DMS 273 (cell line): Measurements from ENCODE around the gene HPCAL1.
A peak's percentile ranks its signal among the peaks of the same experiment; 100 is the strongest.
"Not testable (repeated sequence)": the region's sequence is repeated elsewhere in the genome, so short reads cannot be mapped to it uniquely, and the experiment has no call there.

Experiments
- DNase-seq: peaks from one replicate; lab custom pipeline; 2025; ENCODE audit not compliant: unreplicated experiment; lab: John Stamatoyannopoulos, UW

The HPCAL1 gene

DNA sequence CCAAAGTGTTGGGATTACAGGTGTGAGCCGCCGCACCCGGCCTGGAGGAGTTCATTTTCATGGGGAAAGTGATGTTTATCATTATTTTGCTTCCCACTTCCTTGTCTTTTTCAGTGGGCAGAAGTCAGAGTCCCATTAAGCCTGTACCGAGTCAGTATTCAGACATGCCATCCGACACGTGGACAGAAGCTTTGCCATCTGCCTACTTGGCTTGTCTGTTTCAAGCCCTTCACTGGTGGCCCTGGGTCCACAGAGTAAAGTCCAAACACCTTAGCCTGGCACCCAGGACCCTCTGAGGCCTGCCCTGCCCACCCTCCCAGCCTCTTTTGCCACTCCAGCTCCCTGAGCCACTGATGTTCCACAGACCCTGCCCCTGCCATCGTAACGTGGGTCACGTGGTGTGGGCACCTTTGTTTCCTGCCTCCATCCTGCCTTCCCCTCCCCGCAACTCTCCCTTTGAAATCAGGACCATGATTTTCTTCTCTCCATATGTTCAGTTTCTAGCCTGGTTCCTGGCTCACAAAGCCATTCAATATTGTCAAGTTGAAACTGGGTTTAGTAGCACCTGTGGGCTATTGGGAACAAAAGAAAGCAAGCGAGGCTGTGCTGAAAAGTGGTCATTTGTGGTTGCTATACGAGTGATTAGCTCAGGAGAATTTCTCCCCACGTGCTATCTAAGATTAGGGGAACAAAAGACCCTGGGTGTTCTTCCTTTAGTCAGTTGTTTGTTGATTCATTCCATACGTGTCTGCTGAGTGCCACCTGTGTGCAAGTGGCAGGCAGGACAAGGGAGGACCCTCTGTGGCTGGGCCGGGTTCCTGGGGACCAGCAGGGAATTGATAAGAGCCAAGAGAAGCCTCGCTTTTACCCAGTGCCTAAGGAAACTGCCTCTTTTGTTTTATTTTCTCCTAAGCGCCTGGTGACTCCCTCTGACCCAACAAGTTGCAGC is 150.5 kb downstream of the HPCAL1 start:
- DNase-seq: peak; percentile 71

GRCh38 chr2:10453905-10454298 is 151.2 kb downstream of the HPCAL1 start:
- DNase-seq: no peak

GRCh38 chr2:10454505-10454904 is 151.8 kb downstream of the HPCAL1 start:
- peak; percentile 28 for DNase-seq

GRCh38 chr2:10457195-10457594 is 154.5 kb downstream of the HPCAL1 start:
- DNase-seq: not testable (repeated sequence)

DNA sequence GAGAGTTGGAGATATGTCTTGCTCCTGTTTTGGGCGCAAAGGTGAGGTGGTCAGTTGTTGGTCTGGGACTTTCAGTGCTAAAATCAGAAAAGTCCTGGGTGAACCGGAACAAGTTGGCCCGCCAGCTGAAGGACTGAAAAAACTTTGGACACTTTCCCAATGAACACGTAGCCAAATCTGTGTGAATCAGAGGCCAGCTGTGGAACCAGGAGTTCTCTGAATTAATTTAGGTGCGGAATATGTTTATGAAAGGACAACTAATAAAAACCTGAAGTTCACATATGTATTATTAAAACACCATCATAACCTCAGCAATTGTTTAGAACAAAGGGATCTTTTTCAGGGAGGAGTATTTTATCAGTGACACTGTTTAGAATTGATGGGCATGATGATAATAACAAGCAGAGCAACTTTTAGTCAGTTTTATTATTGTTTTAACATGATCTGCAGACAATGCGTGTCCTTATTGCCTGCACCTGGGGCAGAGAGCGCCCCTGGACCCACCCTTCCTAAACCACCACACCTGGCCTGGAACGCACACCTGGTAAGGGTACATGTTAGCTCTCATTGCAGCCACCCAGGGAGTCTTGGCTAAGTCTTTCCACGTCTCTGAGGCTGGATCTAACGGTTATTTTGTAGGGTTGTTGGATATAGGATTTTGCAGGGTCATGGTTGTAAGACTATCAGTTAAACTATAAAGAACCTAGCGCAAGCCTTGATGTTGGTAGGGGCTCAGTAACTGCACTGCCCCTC is 155.3 kb downstream of the HPCAL1 start:
- peak; percentile 77 for DNase-seq

- DNase-seq: no peak
Observed at GRCh38 chr2:10460366-10460796, 157.7 kb downstream of the HPCAL1 start.

DNA sequence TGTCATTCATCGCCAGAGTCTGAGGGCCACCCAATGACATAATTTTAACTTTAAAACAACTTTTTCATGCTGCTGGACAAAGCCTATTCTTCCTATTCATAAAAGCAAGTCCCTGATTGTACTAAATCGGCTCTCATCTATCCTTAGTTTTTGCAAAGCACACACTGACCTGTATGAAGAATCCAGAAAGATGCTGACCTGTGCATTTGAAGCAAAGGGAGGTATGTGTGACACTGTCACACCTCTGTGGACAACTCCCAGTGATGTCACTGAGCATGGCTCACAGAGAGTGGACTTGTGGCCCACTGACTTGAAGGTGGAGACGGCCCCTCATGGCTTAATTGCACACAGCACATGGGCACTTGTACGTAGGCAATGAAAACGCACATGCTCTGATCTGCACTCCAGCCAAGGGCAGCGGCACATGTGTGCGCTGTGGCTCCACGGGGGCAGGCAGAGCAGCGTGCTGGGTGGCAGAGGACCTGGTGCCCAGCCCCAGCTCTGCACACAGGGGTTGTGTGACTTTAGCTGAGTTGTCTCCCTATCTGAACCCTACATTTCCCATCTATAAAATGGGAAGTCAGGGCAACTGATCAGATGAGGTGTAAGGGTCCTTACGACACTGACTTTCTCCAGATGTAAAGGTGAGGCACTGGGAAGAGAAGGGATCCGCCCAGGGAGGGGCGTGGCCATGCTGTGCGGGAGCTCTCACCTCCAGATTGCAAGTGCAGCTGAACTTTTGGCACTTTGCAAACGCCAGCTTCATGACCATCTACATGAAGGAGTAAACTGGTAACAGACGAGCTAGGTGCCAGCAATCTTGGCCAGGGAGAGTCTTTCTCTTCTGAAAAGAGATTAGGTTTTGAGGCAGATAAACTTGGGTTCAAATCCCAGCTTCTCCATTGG is 159.7 kb downstream of the HPCAL1 start:
- DNase-seq: no peak

DNA sequence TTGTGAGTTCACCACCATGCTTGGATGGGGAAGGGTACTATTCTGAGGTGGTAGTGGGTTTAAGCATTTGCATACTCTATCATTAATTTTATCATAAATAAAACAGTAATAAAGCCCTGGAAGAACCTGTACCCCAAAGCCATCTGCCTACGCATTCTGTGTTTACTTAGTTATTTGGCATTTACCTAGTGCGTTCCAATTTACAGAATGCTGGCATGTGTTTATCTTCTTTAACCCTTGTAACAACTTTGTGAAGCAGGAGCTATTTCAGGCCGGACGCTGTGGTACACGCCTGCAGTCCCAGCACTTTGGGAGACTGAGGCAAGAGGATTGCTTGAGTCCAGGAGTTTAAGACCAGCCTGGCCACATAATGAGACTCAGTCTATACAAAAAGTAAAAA is 163.2 kb downstream of the HPCAL1 start:
- no peak for DNase-seq

- DNase-seq: no peak
Observed at GRCh38 chr2:10466801-10467200, 164.1 kb downstream of the HPCAL1 start.

- DNase-seq: no peak
Observed at GRCh38 chr2:10467401-10467800, 164.7 kb downstream of the HPCAL1 start.

GRCh38 chr2:10469301-10469700 is 166.6 kb downstream of the HPCAL1 start:
- DNase-seq: no peak

- DNase-seq: peak; percentile 54
Observed at GRCh38 chr2:10469955-10470608, 167.4 kb downstream of the HPCAL1 start.

DNA sequence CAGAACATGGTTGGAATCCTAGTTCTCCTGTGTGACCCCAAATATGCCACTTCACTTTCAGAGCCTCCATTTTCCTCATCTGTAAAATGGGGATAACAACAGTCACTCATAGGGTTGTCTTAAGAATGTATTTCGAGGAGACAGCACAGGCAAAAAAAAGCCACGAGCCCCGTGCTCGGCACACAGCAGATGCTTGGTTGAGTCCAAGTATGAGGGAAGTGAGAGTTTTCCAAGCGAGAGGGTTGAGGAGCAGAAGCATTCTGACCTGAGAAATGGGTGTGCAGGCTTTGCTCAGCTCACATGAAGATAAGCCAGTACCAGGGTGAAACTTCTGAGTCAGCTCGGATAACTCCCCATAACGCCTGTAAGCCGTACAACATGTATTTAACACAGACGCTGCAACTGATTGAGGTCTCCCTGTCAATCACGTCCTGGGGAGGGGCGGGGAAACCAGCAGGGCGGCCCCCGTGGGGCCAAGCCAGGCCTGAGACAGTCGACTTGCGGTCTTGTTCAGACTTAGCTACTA is 168.4 kb downstream of the HPCAL1 start:
- DNase-seq: no peak

GRCh38 chr2:10471955-10472354 is 169.3 kb downstream of the HPCAL1 start:
- peak; percentile 31 for DNase-seq

DNA sequence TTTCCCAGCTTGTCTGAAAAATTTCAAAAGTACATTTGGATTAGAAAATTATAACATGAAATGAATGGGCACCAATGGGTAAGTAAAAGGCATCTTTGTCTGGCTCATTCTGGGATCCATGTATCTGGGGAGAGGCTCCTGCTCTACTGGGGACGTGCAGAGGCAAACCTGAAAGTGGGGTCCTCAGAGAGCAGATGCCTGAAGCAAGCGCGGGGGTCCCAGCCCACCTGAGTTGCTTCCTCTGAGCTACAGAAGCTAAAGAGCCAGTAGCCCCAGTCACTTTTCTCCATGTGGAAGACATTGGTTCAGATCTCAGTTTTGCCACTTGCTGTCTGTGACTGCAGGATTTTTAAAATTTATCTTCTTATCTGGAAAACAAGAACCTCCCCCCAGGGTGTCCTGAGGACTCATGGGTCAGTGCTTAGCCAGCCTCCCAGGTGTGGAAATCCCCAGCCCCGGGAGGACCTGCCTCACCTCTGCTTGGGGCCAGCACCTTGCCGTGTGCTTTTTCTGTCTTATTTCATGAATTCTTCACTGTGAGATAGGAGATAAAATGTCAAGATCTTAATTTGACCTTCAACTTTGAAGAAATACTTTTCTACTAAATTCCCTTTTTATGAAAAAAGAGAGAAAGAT is 170.5 kb downstream of the HPCAL1 start:
- no peak for DNase-seq

GRCh38 chr2:10475221-10475722 is 172.6 kb downstream of the HPCAL1 start:
- no peak for DNase-seq

GRCh38 chr2:10475811-10476660 is 173.3 kb downstream of the HPCAL1 start:
- no peak for DNase-seq

DNA sequence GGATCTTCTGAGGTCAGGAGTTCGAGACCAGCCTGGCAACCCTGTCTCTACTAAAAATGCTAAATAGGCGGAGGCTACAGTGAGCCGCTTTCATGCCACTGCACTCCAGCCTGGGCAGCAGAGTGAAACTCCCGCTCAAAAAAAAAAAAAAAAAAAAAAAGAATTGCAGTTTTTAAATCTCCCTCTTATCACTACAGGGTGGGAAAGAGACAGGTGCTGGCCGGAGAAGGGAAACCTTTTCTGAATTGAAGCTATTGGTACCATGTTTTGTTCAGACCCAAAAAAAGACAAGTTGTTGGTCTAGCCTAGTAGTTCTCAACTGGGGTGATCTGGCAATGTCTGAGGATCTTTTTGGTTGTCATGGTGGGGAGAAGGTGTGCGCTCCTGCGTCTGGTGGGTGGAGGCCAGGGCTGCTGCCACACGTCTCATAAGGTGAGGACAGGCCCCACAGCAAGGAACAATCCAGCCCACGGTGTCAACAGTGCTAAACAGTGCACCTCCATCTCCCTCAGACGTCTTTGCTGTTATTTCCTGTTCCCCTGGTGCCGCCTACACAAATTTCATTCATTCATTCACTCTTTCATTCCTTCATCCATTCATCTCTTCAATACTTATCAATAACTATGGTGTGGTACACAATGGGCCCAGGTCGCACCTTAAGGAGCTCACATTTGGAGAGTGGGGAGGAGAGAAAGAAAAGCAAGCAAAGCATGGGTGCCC is 174.2 kb downstream of the HPCAL1 start:
- DNase-seq: no peak
